Sciatic nerve (tissue), 2 donors: ENCODE data around the gene RUNX2. TPM values are rescaled to one million over a fixed set of nuclear protein-coding genes. Genes with fewer than 3 reads are reported as not detected.

Experiments used
- ATAC-seq: fragments of 200-7000 bp; cut with Tn5 transposase; one replicate; pipeline ENCODE4 v1.9.1; 2020; ENCODE audit warnings: mild to moderate bottlenecking, moderate library complexity
- DNase-seq: peaks from one replicate; pipeline ENCODE4 v3.0.0-alpha.2; 2020; ENCODE audit warnings: low spot score
- intact Hi-C: fragments of 100-400 bp; cut with DNase I; formaldehyde crosslinking; loops from one replicate; pipeline ENCODE4 v1.14.2; 2022
- total RNA-seq: library from RNA; stranded (reverse); fragmentation: NEBNext Ultra II Directional; extraction: Animal tissue kit (Norgen Biotek cat#: 25700); gene quantifications from one replicate; pipeline ENCODE4 v1.2.1, GENCODE V29; 2021
- donor health status: DM: no; HTN: no; CAD: no.
- donor health status: DM: no; HTN: no; CAD: no.

Gene RUNX2
- total RNA-seq, 1 donor from 2014 or later, result 18.0 TPM

- no peak for DNase-seq
- intact Hi-C loops, result no loop called here
- no peak for ATAC-seq
These were observed 163.7 kb downstream of the RUNX2 start for GRCh38 chr6:45491874-45492273.

- DNase-seq (no peak), ATAC-seq (no peak)
- intact Hi-C loops, result no loop called here
These were observed 165.6 kb downstream of the RUNX2 start for GRCh38 chr6:45493761-45494160.

- no peak for ATAC-seq
- DNase-seq, result no peak
- intact Hi-C loops, result no loop called here
These were observed 166.4 kb downstream of the RUNX2 start for GRCh38 chr6:45494416-45495135.

- DNase-seq (no peak), ATAC-seq (no peak)
- intact Hi-C loops, result no loop called here
These were observed 167.4 kb downstream of the RUNX2 start for GRCh38 chr6:45495429-45496084.

GRCh38 chr6:45496085-45496433 is 167.9 kb downstream of the RUNX2 start:
- DNase-seq (no peak), ATAC-seq (no peak)
- intact Hi-C loops, result no loop called here

GRCh38 chr6:45498591-45498990 is 170.5 kb downstream of the RUNX2 start:
- no peak for DNase-seq
- intact Hi-C loops, result no loop called here
- ATAC-seq, result no peak

- no peak for DNase-seq
- intact Hi-C loops, result no loop called here
- no peak for ATAC-seq
These were observed 173.0 kb downstream of the RUNX2 start for GRCh38 chr6:45500924-45501816.

- intact Hi-C loops, result no loop called here
- ATAC-seq (peak; percentile 40), DNase-seq (no peak)
These were observed 174.3 kb downstream of the RUNX2 start for GRCh38 chr6:45502456-45502855.

GRCh38 chr6:45504947-45505346 is 176.8 kb downstream of the RUNX2 start:
- intact Hi-C loops, result no loop called here
- DNase-seq (no peak), ATAC-seq (peak; percentile 91)

GRCh38 chr6:45505470-45505869 is 177.3 kb downstream of the RUNX2 start:
- ATAC-seq, result no peak
- intact Hi-C loops, result no loop called here
- no peak for DNase-seq

- ATAC-seq (no peak), DNase-seq (no peak)
- intact Hi-C loops, result no loop called here
These were observed 179.1 kb downstream of the RUNX2 start for GRCh38 chr6:45507186-45507585.

GRCh38 chr6:45509426-45509825 is 181.3 kb downstream of the RUNX2 start:
- intact Hi-C loops, result no loop called here
- ATAC-seq (no peak), DNase-seq (no peak)

- DNase-seq (no peak), ATAC-seq (no peak)
- intact Hi-C loops, result no loop called here
These were observed 184.6 kb downstream of the RUNX2 start for GRCh38 chr6:45512717-45513116.

GRCh38 chr6:45513213-45513618 is 185.1 kb downstream of the RUNX2 start:
- intact Hi-C loops, result no loop called here

GRCh38 chr6:45513843-45514242 is 185.7 kb downstream of the RUNX2 start:
- intact Hi-C loops, result no loop called here
- DNase-seq, result no peak
- no peak for ATAC-seq

More at GRCh38 chr6:45513213-45513618, 185.1 kb downstream of the RUNX2 start:
- no peak for DNase-seq
- ATAC-seq, result peak; percentile 20

- ATAC-seq (no peak), DNase-seq (no peak)
- intact Hi-C loops, result no loop called here
These were observed 186.5 kb downstream of the RUNX2 start for GRCh38 chr6:45514454-45515230.

- intact Hi-C loops, result no loop called here
- ATAC-seq, result no peak
- no peak for DNase-seq
These were observed 190.0 kb downstream of the RUNX2 start for GRCh38 chr6:45518013-45518720.

GRCh38 chr6:45521226-45521625 is 193.1 kb downstream of the RUNX2 start:
- intact Hi-C loops, result no loop called here
- DNase-seq, result no peak
- ATAC-seq, result no peak

- no peak for ATAC-seq
- DNase-seq, result no peak
- intact Hi-C loops, result no loop called here
These were observed 194.4 kb downstream of the RUNX2 start for GRCh38 chr6:45522486-45522885.
